ENCODE measurements around the gene NAALADL2.

Gene NAALADL2

DNA sequence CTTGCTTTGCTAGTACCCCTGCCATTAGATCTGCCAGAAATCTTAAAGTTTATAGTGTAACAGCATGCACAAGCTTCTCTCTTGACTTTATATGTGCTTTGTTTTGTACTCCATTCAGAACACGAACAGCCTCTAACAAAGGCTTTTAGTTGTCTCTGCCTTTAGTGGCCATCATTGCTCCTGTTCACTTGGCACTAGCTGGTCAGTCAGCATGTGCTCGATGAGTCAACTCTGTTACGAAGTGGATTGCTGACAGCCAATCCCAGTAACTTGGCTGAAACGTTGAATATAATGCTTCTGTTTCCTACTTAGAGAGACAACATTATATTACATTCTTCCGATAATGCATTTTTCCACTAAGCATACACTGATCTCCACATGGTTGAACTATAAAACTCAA lies 349.2 kb downstream of the NAALADL2 start:
- no peak overlapping the region for H4K5ac ChIP-seq (ENCODE audit: low read length)
- no peaks in the 10 kb centered on the region for H3K27me3 ChIP-seq (ENCODE audit: insufficient read depth, low read length, poor library complexity)
- no peak overlapping the region for H2BK120ac ChIP-seq (ENCODE audit: low read depth, low read length)
- no peak overlapping the region for H3K56ac ChIP-seq (ENCODE audit: low read length)
- no peak overlapping the region for H3K23ac ChIP-seq (ENCODE audit: low read length)
- H4K8ac ChIP-seq (ENCODE audit: low read depth, low read length) = no peak overlapping the region
- H3K36me3 ChIP-seq (ENCODE audit: control insufficient read depth, insufficient read depth, low read length) = no peaks in the 10 kb centered on the region
- H3K27ac ChIP-seq (ENCODE audit: low read depth, low read length) = no peak overlapping the region
- H2AK5ac ChIP-seq (ENCODE audit: low read length) = no peak overlapping the region
- no peaks in the 10 kb centered on the region for H3K79me2 ChIP-seq (ENCODE audit: control insufficient read depth, insufficient read depth, low read length)
- H3K4ac ChIP-seq (ENCODE audit: low read depth, low read length) = no peak overlapping the region
- DNase-seq = peak; percentile 6
- H3K18ac ChIP-seq (ENCODE audit: low read length) = no peak overlapping the region
- no peaks in the 10 kb centered on the region for H3K4me1 ChIP-seq (ENCODE audit: control insufficient read depth, low read depth, low read length)
- H3K4me3 ChIP-seq (ENCODE audit: low read length) = no peak overlapping the region
- no peak overlapping the region for H2BK5ac ChIP-seq (ENCODE audit: low read length)
- WGBS (ENCODE audit: extremely low coverage, insufficient coverage, low lambda C conversion rate) = no CpG with 5 or more reads among the region's 5 CpGs
- H3K9ac ChIP-seq (ENCODE audit: low read length) = no peak overlapping the region
- H3K4me2 ChIP-seq (ENCODE audit: low read length) = no peak overlapping the region
- H2BK15ac ChIP-seq (replicated peaks; ENCODE audit: low read depth) = no peak overlapping the region
- H3K79me1 ChIP-seq (ENCODE audit: low read length) = no peaks in the 10 kb centered on the region

DNA sequence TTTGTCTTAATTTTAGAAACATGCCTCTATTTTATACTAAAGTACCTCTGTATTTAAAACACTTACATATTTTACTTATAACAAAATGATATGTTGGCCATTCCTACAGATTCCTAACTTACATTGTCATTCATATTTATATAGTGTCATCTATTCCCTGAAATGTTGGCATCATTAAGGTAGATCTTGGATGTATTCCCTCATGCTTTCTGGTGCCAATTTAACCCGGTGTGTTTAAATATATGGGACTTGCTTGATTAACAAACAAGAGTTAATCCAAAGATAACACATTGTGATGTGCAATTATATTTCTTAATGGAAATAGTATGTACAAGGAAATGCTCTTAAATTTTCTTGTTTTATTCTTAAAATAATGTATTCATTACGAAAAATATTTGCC lies 352.3 kb downstream of the NAALADL2 start:
- no peak overlapping the region for H3K27ac ChIP-seq (ENCODE audit: low read depth, low read length)
- H2BK5ac ChIP-seq (ENCODE audit: low read length) = no peak overlapping the region
- no CpG with 5 or more reads among the region's 2 CpGs for WGBS (ENCODE audit: extremely low coverage, insufficient coverage, low lambda C conversion rate)

DNA sequence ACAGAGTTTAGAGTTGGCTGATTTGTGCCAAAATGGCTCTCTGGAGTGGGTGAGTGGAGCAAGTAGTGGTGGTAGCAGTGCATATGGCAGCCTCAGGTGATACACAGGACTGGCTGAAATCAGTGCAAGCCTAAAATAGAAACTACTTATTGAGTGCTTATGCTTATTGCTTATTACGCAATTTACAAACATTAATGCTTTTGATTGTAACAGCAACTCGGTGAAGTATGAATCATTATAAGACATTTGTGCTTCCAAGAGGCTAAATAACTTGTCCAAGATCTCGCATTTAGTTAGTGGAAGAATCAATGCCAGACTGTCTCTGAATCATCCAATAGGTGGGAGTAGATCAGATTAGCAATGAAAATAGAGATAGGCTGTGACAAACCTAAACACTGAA lies 353.8 kb downstream of the NAALADL2 start:
- Histone ChIP-seq H3K56ac (ENCODE audit: low read length) (no peak overlapping the region), H3K27me3 (ENCODE audit: insufficient read depth, low read length, poor library complexity) (no peaks in the 10 kb centered on the region), H3K36me3 (ENCODE audit: control insufficient read depth, insufficient read depth, low read length) (no peaks in the 10 kb centered on the region), H3K4me3 (ENCODE audit: low read length) (no peak overlapping the region), H2BK15ac (replicated peaks; ENCODE audit: low read depth) (no peak overlapping the region), H3K9ac (ENCODE audit: low read length) (no peak overlapping the region), H4K8ac (ENCODE audit: low read depth, low read length) (no peak overlapping the region), H3K23ac (ENCODE audit: low read length) (no peak overlapping the region), H3K79me2 (ENCODE audit: control insufficient read depth, insufficient read depth, low read length) (no peaks in the 10 kb centered on the region), H4K5ac (ENCODE audit: low read length) (no peak overlapping the region), H3K18ac (ENCODE audit: low read length) (no peak overlapping the region), H3K4ac (ENCODE audit: low read depth, low read length) (no peak overlapping the region), H3K79me1 (ENCODE audit: low read length) (no peaks in the 10 kb centered on the region), H2AK5ac (ENCODE audit: low read length) (no peak overlapping the region), H3K27ac (ENCODE audit: low read depth, low read length) (no peak overlapping the region), H3K4me1 (ENCODE audit: control insufficient read depth, low read depth, low read length) (no peaks in the 10 kb centered on the region), H3K4me2 (ENCODE audit: low read length) (no peak overlapping the region), H2BK5ac (ENCODE audit: low read length) (no peak overlapping the region), H2BK120ac (ENCODE audit: low read depth, low read length) (no peak overlapping the region)
- no peak for DNase-seq
- WGBS (ENCODE audit: extremely low coverage, insufficient coverage, low lambda C conversion rate) = no CpG with 5 or more reads among the region's 3 CpGs

More for the DNA sequence above, 352.3 kb downstream of the NAALADL2 start:
- H2BK120ac ChIP-seq (ENCODE audit: low read depth, low read length) = no peak overlapping the region
- H3K27me3 ChIP-seq (ENCODE audit: insufficient read depth, low read length, poor library complexity) = no peaks in the 10 kb centered on the region
- no peaks in the 10 kb centered on the region for H3K79me2 ChIP-seq (ENCODE audit: control insufficient read depth, insufficient read depth, low read length)
- no peak overlapping the region for H2AK5ac ChIP-seq (ENCODE audit: low read length)
- no peak overlapping the region for H3K18ac ChIP-seq (ENCODE audit: low read length)
- H3K23ac ChIP-seq (ENCODE audit: low read length) = no peak overlapping the region
- H3K4ac ChIP-seq (ENCODE audit: low read depth, low read length) = no peak overlapping the region
- H3K9ac ChIP-seq (ENCODE audit: low read length) = no peak overlapping the region
- no peak overlapping the region for H2BK15ac ChIP-seq (replicated peaks; ENCODE audit: low read depth)
- no peaks in the 10 kb centered on the region for H3K4me1 ChIP-seq (ENCODE audit: control insufficient read depth, low read depth, low read length)
- no peak overlapping the region for H3K4me3 ChIP-seq (ENCODE audit: low read length)
- no peak for DNase-seq
- no peak overlapping the region for H4K5ac ChIP-seq (ENCODE audit: low read length)
- H4K8ac ChIP-seq (ENCODE audit: low read depth, low read length) = no peak overlapping the region
- no peak overlapping the region for H3K4me2 ChIP-seq (ENCODE audit: low read length)
- H3K36me3 ChIP-seq (ENCODE audit: control insufficient read depth, insufficient read depth, low read length) = no peaks in the 10 kb centered on the region
- H3K56ac ChIP-seq (ENCODE audit: low read length) = no peak overlapping the region
- H3K79me1 ChIP-seq (ENCODE audit: low read length) = no peaks in the 10 kb centered on the region

DNA sequence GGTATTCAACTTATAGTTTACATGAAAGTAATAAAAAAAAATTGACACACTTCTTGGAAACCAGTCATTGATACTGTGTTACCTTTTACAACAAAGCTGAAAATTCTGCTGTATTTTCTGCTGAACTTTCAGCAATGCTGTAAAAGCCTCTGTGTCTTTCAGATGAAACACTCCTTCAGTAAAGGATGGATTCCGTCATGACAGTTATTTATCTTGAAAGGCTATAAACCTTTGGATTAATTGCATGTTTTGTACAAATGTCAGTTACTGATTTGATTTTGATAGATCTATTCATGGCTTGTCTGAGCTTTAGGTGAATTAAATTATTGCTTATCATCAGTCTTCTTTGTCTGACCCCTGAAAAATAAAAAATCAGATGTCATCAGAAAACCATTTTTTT lies 355.1 kb downstream of the NAALADL2 start:
- Histone ChIP-seq H3K79me2 (ENCODE audit: control insufficient read depth, insufficient read depth, low read length) (no peaks in the 10 kb centered on the region), H3K79me1 (ENCODE audit: low read length) (no peaks in the 10 kb centered on the region), H2BK5ac (ENCODE audit: low read length) (no peak overlapping the region), H3K9ac (ENCODE audit: low read length) (no peak overlapping the region), H2BK15ac (replicated peaks; ENCODE audit: low read depth) (no peak overlapping the region), H2AK5ac (ENCODE audit: low read length) (no peak overlapping the region), H2BK120ac (ENCODE audit: low read depth, low read length) (no peak overlapping the region), H3K56ac (ENCODE audit: low read length) (no peak overlapping the region), H4K8ac (ENCODE audit: low read depth, low read length) (no peak overlapping the region), H3K23ac (ENCODE audit: low read length) (no peak overlapping the region), H3K4me1 (ENCODE audit: control insufficient read depth, low read depth, low read length) (no peaks in the 10 kb centered on the region), H4K5ac (ENCODE audit: low read length) (no peak overlapping the region), H3K27me3 (ENCODE audit: insufficient read depth, low read length, poor library complexity) (no peaks in the 10 kb centered on the region), H3K4ac (ENCODE audit: low read depth, low read length) (no peak overlapping the region), H3K27ac (ENCODE audit: low read depth, low read length) (no peak overlapping the region), H3K18ac (ENCODE audit: low read length) (no peak overlapping the region), H3K4me3 (ENCODE audit: low read length) (no peak overlapping the region), H3K4me2 (ENCODE audit: low read length) (no peak overlapping the region), H3K36me3 (ENCODE audit: control insufficient read depth, insufficient read depth, low read length) (no peaks in the 10 kb centered on the region)
- WGBS (ENCODE audit: extremely low coverage, insufficient coverage, low lambda C conversion rate) = no CpG with 5 or more reads among the region's 1 CpG
- no peak for DNase-seq

DNA sequence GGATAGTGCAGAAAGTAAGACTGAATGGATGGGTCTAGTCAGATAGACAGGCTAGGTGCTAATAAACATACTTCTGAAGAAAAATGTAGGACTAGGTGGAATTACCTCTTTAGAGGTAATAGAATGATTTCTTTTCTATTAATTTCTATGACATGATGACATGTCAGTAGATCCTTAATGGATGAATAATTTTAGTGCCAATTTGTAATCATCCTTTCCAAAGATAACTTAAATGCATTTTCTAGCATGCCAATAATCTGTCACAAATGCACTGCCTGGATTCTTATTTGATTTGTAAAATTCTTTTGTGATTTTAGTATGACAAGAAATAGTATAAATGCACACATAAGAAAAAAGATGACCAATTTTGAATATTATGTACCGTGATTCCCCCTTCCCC lies 356.7 kb downstream of the NAALADL2 start:
- Histone ChIP-seq H3K79me2 (ENCODE audit: control insufficient read depth, insufficient read depth, low read length) (no peaks in the 10 kb centered on the region), H3K4me3 (ENCODE audit: low read length) (no peak overlapping the region), H4K8ac (ENCODE audit: low read depth, low read length) (no peak overlapping the region), H2BK5ac (ENCODE audit: low read length) (no peak overlapping the region), H3K4me1 (ENCODE audit: control insufficient read depth, low read depth, low read length) (no peaks in the 10 kb centered on the region), H3K79me1 (ENCODE audit: low read length) (no peaks in the 10 kb centered on the region), H3K4me2 (ENCODE audit: low read length) (no peak overlapping the region), H3K27ac (ENCODE audit: low read depth, low read length) (no peak overlapping the region), H3K36me3 (ENCODE audit: control insufficient read depth, insufficient read depth, low read length) (no peaks in the 10 kb centered on the region), H3K23ac (ENCODE audit: low read length) (no peak overlapping the region), H2BK15ac (replicated peaks; ENCODE audit: low read depth) (no peak overlapping the region), H3K18ac (ENCODE audit: low read length) (no peak overlapping the region), H3K4ac (ENCODE audit: low read depth, low read length) (no peak overlapping the region), H3K27me3 (ENCODE audit: insufficient read depth, low read length, poor library complexity) (no peaks in the 10 kb centered on the region), H2AK5ac (ENCODE audit: low read length) (no peak overlapping the region), H4K5ac (ENCODE audit: low read length) (no peak overlapping the region), H3K9ac (ENCODE audit: low read length) (no peak overlapping the region), H3K56ac (ENCODE audit: low read length) (no peak overlapping the region), H2BK120ac (ENCODE audit: low read depth, low read length) (no peak overlapping the region)
- DNase-seq = no peak
- WGBS (ENCODE audit: extremely low coverage, insufficient coverage, low lambda C conversion rate) = no CpG with 5 or more reads among the region's 1 CpG

DNA sequence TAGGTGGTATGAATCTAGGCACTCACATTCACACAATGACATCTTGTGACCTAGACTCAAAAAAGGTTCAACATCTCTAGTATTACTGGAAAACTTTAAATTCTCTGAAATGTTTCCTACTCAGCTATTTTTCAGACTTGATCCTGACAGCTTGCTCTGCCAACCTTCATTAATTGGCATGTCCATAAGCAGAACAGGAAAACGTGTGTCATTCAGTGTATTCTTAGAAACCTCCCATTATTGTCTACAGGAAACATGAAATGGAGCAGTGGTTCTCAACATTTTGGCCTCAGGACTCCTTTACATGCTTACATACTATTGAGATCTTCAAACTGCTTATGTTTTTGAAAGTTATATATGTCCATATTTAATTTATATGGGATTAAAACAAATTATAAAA lies 363.2 kb downstream of the NAALADL2 start:
- Histone ChIP-seq H3K4ac (ENCODE audit: low read depth, low read length) (no peak overlapping the region), H3K4me2 (ENCODE audit: low read length) (no peak overlapping the region), H3K18ac (ENCODE audit: low read length) (no peak overlapping the region), H3K9ac (ENCODE audit: low read length) (no peak overlapping the region), H3K56ac (ENCODE audit: low read length) (no peak overlapping the region), H3K23ac (ENCODE audit: low read length) (no peak overlapping the region), H4K5ac (ENCODE audit: low read length) (no peak overlapping the region), H3K4me1 (ENCODE audit: control insufficient read depth, low read depth, low read length) (no peaks in the 10 kb centered on the region), H3K79me2 (ENCODE audit: control insufficient read depth, insufficient read depth, low read length) (no peaks in the 10 kb centered on the region), H4K8ac (ENCODE audit: low read depth, low read length) (no peak overlapping the region), H3K4me3 (ENCODE audit: low read length) (no peak overlapping the region), H2BK5ac (ENCODE audit: low read length) (no peak overlapping the region), H2BK120ac (ENCODE audit: low read depth, low read length) (no peak overlapping the region), H2BK15ac (replicated peaks; ENCODE audit: low read depth) (no peak overlapping the region), H2AK5ac (ENCODE audit: low read length) (no peak overlapping the region), H3K27ac (ENCODE audit: low read depth, low read length) (no peak overlapping the region), H3K27me3 (ENCODE audit: insufficient read depth, low read length, poor library complexity) (no peaks in the 10 kb centered on the region), H3K36me3 (ENCODE audit: control insufficient read depth, insufficient read depth, low read length) (no peaks in the 10 kb centered on the region), H3K79me1 (ENCODE audit: low read length) (no peaks in the 10 kb centered on the region)
- no CpG with 5 or more reads among the region's 1 CpG for WGBS (ENCODE audit: extremely low coverage, insufficient coverage, low lambda C conversion rate)
- DNase-seq = no peak

Data from mesendoderm (in vitro differentiated cells).